HEK293 (cell line): ENCODE data around the gene METTL23.
A peak's percentile ranks its signal among the peaks of the same experiment; 100 is the strongest.

Experiments
- CTCF ChIA-PET: fragments of 350-600 bp; formaldehyde crosslinking; extraction: SDS; loops from one replicate; lab custom pipeline; 2021; ENCODE audit warnings: antibody characterized with exemption; lab: Yijun Ruan, JAX
- POLR2A ChIA-PET: fragments of 300-600 bp; formaldehyde crosslinking; extraction: SDS; loops from one replicate; lab custom pipeline; 2020; ENCODE audit warnings: antibody characterized with exemption, inconsistent platforms; lab: Yijun Ruan, JAX
- H3K27ac ChIP-seq: fragments of 200-500 bp; sonication (Bioruptor generic); 2 replicates; pipeline ENCODE4 v1.5.1; 2014; ENCODE audit warnings: low read depth, low read length, control low read depth, inconsistent platforms; ENCODE audit errors: extremely low read depth
- H3K36me3 ChIP-seq, 2 experiments: fragments of 200-500 bp in 1 of 2; sonication (Bioruptor generic) in 1 of 2; 1 replicate in 1 of 2; 2 replicates in 1 of 2; pipeline ENCODE4 v1.5.1; 2014 to 2017; ENCODE audit warnings: inconsistent platforms in 2 of 2, low read length in 2 of 2; ENCODE audit not compliant: control insufficient read depth in 2 of 2, insufficient read depth in 1 of 2
- H3K4me1 ChIP-seq: fragments of 200-500 bp; sonication (Bioruptor generic); 2 replicates; pipeline ENCODE4 v1.5.1; 2014; ENCODE audit warnings: mild to moderate bottlenecking, low read length, inconsistent platforms; ENCODE audit not compliant: control insufficient read depth, insufficient read depth
- H3K4me3 ChIP-seq: 2 replicates; pipeline ENCODE4 v1.5.1; 2011; ENCODE audit warnings: low read depth, mild to moderate bottlenecking, control low read depth, low read length, moderate library complexity
- H3K9me3 ChIP-seq: fragments of 200-500 bp; sonication (Bioruptor generic); 2 replicates; pipeline ENCODE4 v1.5.1; 2014; ENCODE audit warnings: low read depth, low read length, inconsistent platforms; ENCODE audit not compliant: control insufficient read depth, insufficient read depth
- KLF16 ChIP-seq: fragments of 450-650 bp; formaldehyde crosslinking; IDR thresholded peaks from 2 replicates; pipeline ENCODE4 v1.5.1; 2017; ENCODE audit warnings: missing biosample characterization, missing genetic modification characterization
- OVOL3 ChIP-seq: fragments of 450-650 bp; formaldehyde crosslinking; IDR thresholded peaks from 2 replicates; pipeline ENCODE4 v1.5.1; 2016; ENCODE audit warnings: missing biosample characterization, missing genetic modification characterization
- SCRT1 ChIP-seq: fragments of 450-650 bp; formaldehyde crosslinking; IDR thresholded peaks from 2 replicates; pipeline ENCODE4 v1.5.1; 2016; ENCODE audit warnings: missing biosample characterization, missing genetic modification characterization, borderline replicate concordance
- SP2 ChIP-seq: fragments of 450-650 bp; formaldehyde crosslinking; IDR thresholded peaks from 2 replicates; pipeline ENCODE4 v1.5.1; 2016; ENCODE audit warnings: missing biosample characterization, missing genetic modification characterization
- YY2 ChIP-seq: fragments of 450-650 bp; formaldehyde crosslinking; IDR thresholded peaks from 2 replicates; pipeline ENCODE4 v1.5.1; 2016; ENCODE audit warnings: missing biosample characterization, missing genetic modification characterization
- ZBTB21 ChIP-seq: fragments of 450-650 bp; formaldehyde crosslinking; IDR thresholded peaks from 2 replicates; pipeline ENCODE4 v1.5.1; 2017; ENCODE audit warnings: missing biosample characterization, missing genetic modification characterization
- ZEB2 ChIP-seq: fragments of 450-650 bp; formaldehyde crosslinking; IDR thresholded peaks from 2 replicates; pipeline ENCODE4 v1.5.1; 2016; ENCODE audit warnings: missing biosample characterization, missing genetic modification characterization
- ZFHX2 ChIP-seq: fragments of 450-650 bp; formaldehyde crosslinking; conservative IDR thresholded peaks from 2 replicates; pipeline ENCODE4 v1.5.1; 2016; ENCODE audit warnings: missing biosample characterization, missing genetic modification characterization
- ZNF202 ChIP-seq: fragments of 450-650 bp; formaldehyde crosslinking; IDR thresholded peaks from 2 replicates; pipeline ENCODE4 v1.5.1; 2016; ENCODE audit warnings: missing biosample characterization, missing genetic modification characterization, borderline replicate concordance
- ZNF239 ChIP-seq: fragments of 450-650 bp; formaldehyde crosslinking; IDR thresholded peaks from 2 replicates; pipeline ENCODE4 v1.5.1; 2016; ENCODE audit warnings: missing biosample characterization, missing genetic modification characterization
- ZNF391 ChIP-seq: fragments of 450-650 bp; formaldehyde crosslinking; IDR thresholded peaks from 2 replicates; pipeline ENCODE4 v1.5.1; 2016; ENCODE audit warnings: low read depth, missing biosample characterization, missing genetic modification characterization, borderline replicate concordance
- ZNF426 ChIP-seq: fragments of 450-650 bp; formaldehyde crosslinking; IDR thresholded peaks from 2 replicates; pipeline ENCODE4 v1.5.1; 2017; ENCODE audit warnings: missing biosample characterization, missing genetic modification characterization, mild to moderate bottlenecking, inconsistent platforms, moderate library complexity
- ZNF521 ChIP-seq: fragments of 450-650 bp; formaldehyde crosslinking; IDR thresholded peaks from 2 replicates; pipeline ENCODE4 v1.5.1; 2017; ENCODE audit warnings: missing biosample characterization, mild to moderate bottlenecking, missing genetic modification characterization
- ZNF530 ChIP-seq: fragments of 450-650 bp; formaldehyde crosslinking; IDR thresholded peaks from 2 replicates; pipeline ENCODE4 v1.5.1; 2016; ENCODE audit warnings: low read depth, missing biosample characterization, missing genetic modification characterization
- ZNF600 ChIP-seq: fragments of 450-650 bp; formaldehyde crosslinking; IDR thresholded peaks from 2 replicates; pipeline ENCODE4 v1.5.1; 2016; ENCODE audit warnings: missing biosample characterization, missing genetic modification characterization
- ZNF623 ChIP-seq: fragments of 450-650 bp; formaldehyde crosslinking; IDR thresholded peaks from 2 replicates; pipeline ENCODE4 v1.5.1; 2016; ENCODE audit warnings: missing biosample characterization, missing genetic modification characterization
- ZNF624 ChIP-seq: fragments of 450-650 bp; formaldehyde crosslinking; IDR thresholded peaks from 2 replicates; pipeline ENCODE4 v1.5.1; 2017; ENCODE audit warnings: missing biosample characterization, missing genetic modification characterization
- ZNF76 ChIP-seq: fragments of 450-650 bp; formaldehyde crosslinking; IDR thresholded peaks from 2 replicates; pipeline ENCODE4; 2016; ENCODE audit warnings: low read depth, missing biosample characterization, missing genetic modification characterization, borderline replicate concordance
- ZSCAN18 ChIP-seq: fragments of 450-650 bp; formaldehyde crosslinking; IDR thresholded peaks from 2 replicates; pipeline ENCODE4 v1.5.1; 2016; ENCODE audit warnings: missing biosample characterization, missing genetic modification characterization
- TF ChIP-seq, protein P1 (sequence below): fragments of 450-650 bp; formaldehyde crosslinking; IDR thresholded peaks from 2 replicates; pipeline ENCODE4 v1.5.1; 2016; ENCODE audit warnings: missing biosample characterization, missing genetic modification characterization
- TF ChIP-seq, protein P2 (sequence below): fragments of 450-650 bp; formaldehyde crosslinking; IDR thresholded peaks from 2 replicates; pipeline ENCODE4 v1.5.1; 2016; ENCODE audit warnings: missing biosample characterization, missing genetic modification characterization, borderline replicate concordance
- TF ChIP-seq, protein P3 (sequence below): fragments of 450-650 bp; formaldehyde crosslinking; IDR thresholded peaks from 2 replicates; pipeline ENCODE4 v1.5.1; 2016; ENCODE audit warnings: missing biosample characterization, missing genetic modification characterization
- TF ChIP-seq, protein P4 (sequence below): fragments of 450-650 bp; formaldehyde crosslinking; IDR thresholded peaks from 2 replicates; pipeline ENCODE4 v1.5.1; 2016; ENCODE audit warnings: missing biosample characterization, missing genetic modification characterization

The METTL23 gene

GRCh38 chr17:76737676-76738467 lies 11.2 kb downstream of the METTL23 start, which contains the start of gene MFSD11:
TSS of gene MFSD11 (plus strand) at chr17:76738119. CDS start at chr17:76738353, 234 bp downstream.
- no peaks in the 10 kb centered on the region for H3K9me3 ChIP-seq
- POLR2A ChIA-PET = interaction anchor here (0.6 to 4.8 kb wide), 21 partner anchors 8 to 1220 kb away, joined by 3 to 68 read pairs (median 5); partner anchors contain the start of genes JMJD6, METTL23 and TNRC6C
- peak within 1 kb of the TSS; percentile 99 for H3K27ac ChIP-seq
- H3K36me3 ChIP-seq = peaks cover 32 to 53% of the 10 kb centered on the region in 2 experiments
- H3K4me3 ChIP-seq = peak within 1 kb of the TSS; percentile 81
- CTCF ChIA-PET = interaction anchor here (0.6 to 0.9 kb wide), 3 partner anchors 96 to 340 kb away, joined by 3 to 4 read pairs (median 4); no protein-coding TSS in a partner anchor
- H3K4me1 ChIP-seq = peaks cover 19% of the 10 kb centered on the region
- TF ChIP-seq, protein P1, sequence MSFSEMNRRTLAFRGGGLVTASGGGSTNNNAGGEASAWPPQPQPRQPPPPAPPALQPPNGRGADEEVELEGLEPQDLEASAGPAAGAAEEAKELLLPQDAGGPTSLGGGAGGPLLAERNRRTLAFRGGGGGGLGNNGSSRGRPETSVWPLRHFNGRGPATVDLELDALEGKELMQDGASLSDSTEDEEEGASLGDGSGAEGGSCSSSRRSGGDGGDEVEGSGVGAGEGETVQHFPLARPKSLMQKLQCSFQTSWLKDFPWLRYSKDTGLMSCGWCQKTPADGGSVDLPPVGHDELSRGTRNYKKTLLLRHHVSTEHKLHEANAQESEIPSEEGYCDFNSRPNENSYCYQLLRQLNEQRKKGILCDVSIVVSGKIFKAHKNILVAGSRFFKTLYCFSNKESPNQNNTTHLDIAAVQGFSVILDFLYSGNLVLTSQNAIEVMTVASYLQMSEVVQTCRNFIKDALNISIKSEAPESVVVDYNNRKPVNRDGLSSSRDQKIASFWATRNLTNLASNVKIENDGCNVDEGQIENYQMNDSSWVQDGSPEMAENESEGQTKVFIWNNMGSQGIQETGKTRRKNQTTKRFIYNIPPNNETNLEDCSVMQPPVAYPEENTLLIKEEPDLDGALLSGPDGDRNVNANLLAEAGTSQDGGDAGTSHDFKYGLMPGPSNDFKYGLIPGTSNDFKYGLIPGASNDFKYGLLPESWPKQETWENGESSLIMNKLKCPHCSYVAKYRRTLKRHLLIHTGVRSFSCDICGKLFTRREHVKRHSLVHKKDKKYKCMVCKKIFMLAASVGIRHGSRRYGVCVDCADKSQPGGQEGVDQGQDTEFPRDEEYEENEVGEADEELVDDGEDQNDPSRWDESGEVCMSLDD (tag by site-specific recombination) = peak; percentile 99; the same call in 1 of the 2 replicates
- TF ChIP-seq ZNF76 (tag by site-specific recombination) (peak; percentile 90), KLF16 (peak; percentile 91), ZNF391 (tag by site-specific recombination) (0 out of 2 replicates have a peak, but pooled peaks have one; percentile 66), ZNF202 (tag by site-specific recombination) (no peak), ZSCAN18 (no peak), ZNF521 (tag by site-specific recombination) (no peak), ZBTB21 (tag by site-specific recombination) (no peak), ZNF426 (no peak), ZNF600 (tag by site-specific recombination) (peak; percentile 82), SCRT1 (tag by site-specific recombination) (no peak), ZEB2 (peak; percentile 95), YY2 (tag by site-specific recombination) (no peak), ZNF239 (tag by site-specific recombination) (no peak), SP2 (tag by site-specific recombination) (no peak; the same call in 1 of the 2 replicates), ZNF623 (tag by site-specific recombination) (no peak), ZFHX2 (tag by site-specific recombination) (no peak), ZNF530 (tag by site-specific recombination) (no peak), OVOL3 (tag by site-specific recombination) (no peak), ZNF624 (tag by site-specific recombination) (no peak)
- TF ChIP-seq, protein P2, sequence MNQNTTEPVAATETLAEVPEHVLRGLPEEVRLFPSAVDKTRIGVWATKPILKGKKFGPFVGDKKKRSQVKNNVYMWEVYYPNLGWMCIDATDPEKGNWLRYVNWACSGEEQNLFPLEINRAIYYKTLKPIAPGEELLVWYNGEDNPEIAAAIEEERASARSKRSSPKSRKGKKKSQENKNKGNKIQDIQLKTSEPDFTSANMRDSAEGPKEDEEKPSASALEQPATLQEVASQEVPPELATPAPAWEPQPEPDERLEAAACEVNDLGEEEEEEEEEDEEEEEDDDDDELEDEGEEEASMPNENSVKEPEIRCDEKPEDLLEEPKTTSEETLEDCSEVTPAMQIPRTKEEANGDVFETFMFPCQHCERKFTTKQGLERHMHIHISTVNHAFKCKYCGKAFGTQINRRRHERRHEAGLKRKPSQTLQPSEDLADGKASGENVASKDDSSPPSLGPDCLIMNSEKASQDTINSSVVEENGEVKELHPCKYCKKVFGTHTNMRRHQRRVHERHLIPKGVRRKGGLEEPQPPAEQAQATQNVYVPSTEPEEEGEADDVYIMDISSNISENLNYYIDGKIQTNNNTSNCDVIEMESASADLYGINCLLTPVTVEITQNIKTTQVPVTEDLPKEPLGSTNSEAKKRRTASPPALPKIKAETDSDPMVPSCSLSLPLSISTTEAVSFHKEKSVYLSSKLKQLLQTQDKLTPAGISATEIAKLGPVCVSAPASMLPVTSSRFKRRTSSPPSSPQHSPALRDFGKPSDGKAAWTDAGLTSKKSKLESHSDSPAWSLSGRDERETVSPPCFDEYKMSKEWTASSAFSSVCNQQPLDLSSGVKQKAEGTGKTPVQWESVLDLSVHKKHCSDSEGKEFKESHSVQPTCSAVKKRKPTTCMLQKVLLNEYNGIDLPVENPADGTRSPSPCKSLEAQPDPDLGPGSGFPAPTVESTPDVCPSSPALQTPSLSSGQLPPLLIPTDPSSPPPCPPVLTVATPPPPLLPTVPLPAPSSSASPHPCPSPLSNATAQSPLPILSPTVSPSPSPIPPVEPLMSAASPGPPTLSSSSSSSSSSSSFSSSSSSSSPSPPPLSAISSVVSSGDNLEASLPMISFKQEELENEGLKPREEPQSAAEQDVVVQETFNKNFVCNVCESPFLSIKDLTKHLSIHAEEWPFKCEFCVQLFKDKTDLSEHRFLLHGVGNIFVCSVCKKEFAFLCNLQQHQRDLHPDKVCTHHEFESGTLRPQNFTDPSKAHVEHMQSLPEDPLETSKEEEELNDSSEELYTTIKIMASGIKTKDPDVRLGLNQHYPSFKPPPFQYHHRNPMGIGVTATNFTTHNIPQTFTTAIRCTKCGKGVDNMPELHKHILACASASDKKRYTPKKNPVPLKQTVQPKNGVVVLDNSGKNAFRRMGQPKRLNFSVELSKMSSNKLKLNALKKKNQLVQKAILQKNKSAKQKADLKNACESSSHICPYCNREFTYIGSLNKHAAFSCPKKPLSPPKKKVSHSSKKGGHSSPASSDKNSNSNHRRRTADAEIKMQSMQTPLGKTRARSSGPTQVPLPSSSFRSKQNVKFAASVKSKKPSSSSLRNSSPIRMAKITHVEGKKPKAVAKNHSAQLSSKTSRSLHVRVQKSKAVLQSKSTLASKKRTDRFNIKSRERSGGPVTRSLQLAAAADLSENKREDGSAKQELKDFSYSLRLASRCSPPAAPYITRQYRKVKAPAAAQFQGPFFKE = no peak
- TF ChIP-seq, protein P3, sequence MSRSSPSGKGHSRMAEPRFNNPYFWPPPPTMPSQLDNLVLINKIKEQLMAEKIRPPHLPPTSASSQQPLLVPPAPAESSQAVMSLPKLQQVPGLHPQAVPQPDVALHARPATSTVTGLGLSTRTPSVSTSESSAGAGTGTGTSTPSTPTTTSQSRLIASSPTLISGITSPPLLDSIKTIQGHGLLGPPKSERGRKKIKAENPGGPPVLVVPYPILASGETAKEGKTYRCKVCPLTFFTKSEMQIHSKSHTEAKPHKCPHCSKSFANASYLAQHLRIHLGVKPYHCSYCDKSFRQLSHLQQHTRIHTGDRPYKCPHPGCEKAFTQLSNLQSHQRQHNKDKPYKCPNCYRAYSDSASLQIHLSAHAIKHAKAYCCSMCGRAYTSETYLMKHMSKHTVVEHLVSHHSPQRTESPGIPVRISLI (tag by site-specific recombination) = peak; percentile 97
- TF ChIP-seq, protein P4, sequence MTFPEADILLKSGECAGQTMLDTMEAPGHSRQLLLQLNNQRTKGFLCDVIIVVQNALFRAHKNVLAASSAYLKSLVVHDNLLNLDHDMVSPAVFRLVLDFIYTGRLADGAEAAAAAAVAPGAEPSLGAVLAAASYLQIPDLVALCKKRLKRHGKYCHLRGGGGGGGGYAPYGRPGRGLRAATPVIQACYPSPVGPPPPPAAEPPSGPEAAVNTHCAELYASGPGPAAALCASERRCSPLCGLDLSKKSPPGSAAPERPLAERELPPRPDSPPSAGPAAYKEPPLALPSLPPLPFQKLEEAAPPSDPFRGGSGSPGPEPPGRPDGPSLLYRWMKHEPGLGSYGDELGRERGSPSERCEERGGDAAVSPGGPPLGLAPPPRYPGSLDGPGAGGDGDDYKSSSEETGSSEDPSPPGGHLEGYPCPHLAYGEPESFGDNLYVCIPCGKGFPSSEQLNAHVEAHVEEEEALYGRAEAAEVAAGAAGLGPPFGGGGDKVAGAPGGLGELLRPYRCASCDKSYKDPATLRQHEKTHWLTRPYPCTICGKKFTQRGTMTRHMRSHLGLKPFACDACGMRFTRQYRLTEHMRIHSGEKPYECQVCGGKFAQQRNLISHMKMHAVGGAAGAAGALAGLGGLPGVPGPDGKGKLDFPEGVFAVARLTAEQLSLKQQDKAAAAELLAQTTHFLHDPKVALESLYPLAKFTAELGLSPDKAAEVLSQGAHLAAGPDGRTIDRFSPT = peak; percentile 93
